Measurements from ENCODE around the gene GP1BA.

GRCh38 chr17:4965311-4965986 lies 33.4 kb downstream of the GP1BA start:
- no peak for TF ChIP-seq POLR2A (IDR thresholded peaks at IDR 0.05)
- TF ChIP-seq CTCF (IDR thresholded peaks at IDR 0.05 in 4 of 5, conservative IDR thresholded peaks at IDR 0.05 in 1 of 5): no peak
